Stimulated activated CD4-positive, alpha-beta T cell treated with anti-CD3 and anti-CD28 coated beads, Interleukin-15, amount 100 ng/mL, for 48 hours (primary cell): ENCODE data around the gene PTPN4.
"Not testable (repeated sequence)": the region's sequence is repeated elsewhere in the genome, so short reads cannot be mapped to it uniquely, and the experiment has no call there.

Experiments
- DNase-seq, 2 donors: peaks; one replicate each; pipeline ENCODE4 v3.0.0-alpha.2; 2020; ENCODE audit warnings: low read depth in 2 of 2

Gene PTPN4

GRCh38 chr2:119764832-119765231 is 5.1 kb downstream of the PTPN4 start:
- DNase-seq, result no peak

GRCh38 chr2:119765433-119766002 is 5.8 kb downstream of the PTPN4 start:
- no peak for DNase-seq

- no peak for DNase-seq
These were observed 7.2 kb downstream of the PTPN4 start for GRCh38 chr2:119766944-119767343.

GRCh38 chr2:119768742-119769141 is 9.0 kb downstream of the PTPN4 start:
- no peak for DNase-seq

GRCh38 chr2:119769645-119770044 is 9.9 kb downstream of the PTPN4 start:
- no peak for DNase-seq

- DNase-seq, result no peak
These were observed 11.6 kb downstream of the PTPN4 start for GRCh38 chr2:119771331-119771730.

GRCh38 chr2:119772128-119772527 is 12.4 kb downstream of the PTPN4 start:
- DNase-seq, result no peak

- DNase-seq, result no peak
These were observed 13.0 kb downstream of the PTPN4 start for GRCh38 chr2:119772767-119773166.

- no peak for DNase-seq
These were observed 14.3 kb downstream of the PTPN4 start for GRCh38 chr2:119774026-119774425.

GRCh38 chr2:119775102-119775501 is 15.4 kb downstream of the PTPN4 start:
- DNase-seq, result no peak

GRCh38 chr2:119782308-119783027 is 22.7 kb downstream of the PTPN4 start:
- no peak for DNase-seq

- no peak for DNase-seq
These were observed 25.2 kb downstream of the PTPN4 start for GRCh38 chr2:119784876-119785275.

GRCh38 chr2:119786295-119786694 is 26.6 kb downstream of the PTPN4 start:
- no peak for DNase-seq

- no peak for DNase-seq
These were observed 29.0 kb downstream of the PTPN4 start for GRCh38 chr2:119788752-119789151.

GRCh38 chr2:119790466-119790865 is 30.7 kb downstream of the PTPN4 start:
- DNase-seq, result no peak

GRCh38 chr2:119792907-119793312 is 33.2 kb downstream of the PTPN4 start:
- no peak for DNase-seq

- no peak for DNase-seq
These were observed 34.5 kb downstream of the PTPN4 start for GRCh38 chr2:119794237-119794636.

- no peak for DNase-seq
These were observed 35.9 kb downstream of the PTPN4 start for GRCh38 chr2:119795309-119796303.

GRCh38 chr2:119800376-119800902 is 40.7 kb downstream of the PTPN4 start:
- DNase-seq, result no peak

GRCh38 chr2:119801040-119801439 is 41.3 kb downstream of the PTPN4 start:
- DNase-seq, result no peak

GRCh38 chr2:119801989-119802388 is 42.3 kb downstream of the PTPN4 start:
- not testable (repeated sequence) for DNase-seq

GRCh38 chr2:119803101-119803500 is 43.4 kb downstream of the PTPN4 start:
- no peak for DNase-seq
